A549 (cell line): ENCODE results near the gene PLCB2.

Source experiments
- BHLHE40 ChIP-seq: IDR thresholded peaks from 2 replicates; pipeline ENCODE4 v1.6.1; 2012; ENCODE audit warnings: low read depth, low read length, inconsistent platforms
- CBX8 ChIP-seq: fragments of 200-600 bp; sonication (generic); IDR thresholded peaks from 2 replicates; pipeline ENCODE4 v1.6.1; 2016
- CHD4 ChIP-seq: fragments of 200-600 bp; sonication (generic); IDR thresholded peaks from 2 replicates; pipeline ENCODE4 v1.6.1; 2016; ENCODE audit warnings: antibody characterized with exemption, mild to moderate bottlenecking, borderline replicate concordance
- CTCF ChIP-seq: fragments of >200 bp; sonication (Bioruptor Twin); formaldehyde crosslinking; IDR thresholded peaks from 3 replicates; pipeline ENCODE4 v1.5.1; 2016
- ESRRA ChIP-seq: fragments of 150-350 bp; IDR thresholded peaks from 2 replicates; pipeline ENCODE4 v1.6.1; 2014; ENCODE audit warnings: mild to moderate bottlenecking, low read length, borderline replicate concordance
- MYC ChIP-seq: IDR thresholded peaks from 2 replicates; pipeline ENCODE4 v1.6.1; 2012; ENCODE audit warnings: mild to moderate bottlenecking, inconsistent platforms, low read length, improper control_type of control experiment, borderline replicate concordance
- PHF8 ChIP-seq: fragments of 200-600 bp; sonication (generic); IDR thresholded peaks from 2 replicates; pipeline ENCODE4 v1.6.1; 2016; ENCODE audit warnings: low read depth, mild to moderate bottlenecking, antibody characterized with exemption, moderate library complexity, borderline replicate concordance
- POLR2A ChIP-seq: IDR thresholded peaks from 2 replicates; pipeline ENCODE4 v1.6.1; 2012; ENCODE audit warnings: mild to moderate bottlenecking, low read length
- SMC3 ChIP-seq: fragments of >200 bp; sonication (Bioruptor Twin); formaldehyde crosslinking; IDR thresholded peaks from 3 replicates; pipeline ENCODE4 v1.6.1; 2018; ENCODE audit warnings: inconsistent platforms
- ZNF302 ChIP-seq: fragments of 250-450 bp; sonication (Bioruptor Pico); IDR thresholded peaks from 2 replicates; pipeline ENCODE4 v1.9.0; 2021; ENCODE audit warnings: inconsistent platforms, mild to moderate bottlenecking, moderate library complexity

- no peak for TF ChIP-seq CTCF
- TF ChIP-seq MYC, result no peak
- no peak for TF ChIP-seq ESRRA
- no peak for TF ChIP-seq CHD4
- TF ChIP-seq BHLHE40, result no peak
- TF ChIP-seq PHF8, result no peak
- no peak for TF ChIP-seq CBX8
- TF ChIP-seq POLR2A, result no peak
- TF ChIP-seq SMC3, result no peak
- no peak for TF ChIP-seq ZNF302 (CRISPR knock-in tag)
These were observed 56.8 kb downstream of the PLCB2 start for GRCh38 chr15:40250771-40251483.
